Lower leg skin (tissue), 3 donors: Measurements from ENCODE around the gene LGR4.

ENCODE experiments used
- CTCF ChIP-seq, 3 donors: fragments of 450-650 bp; IDR thresholded peaks; one replicate each; pipeline ENCODE4 v1.5.1; 2016; ENCODE audit warnings: antibody characterized with exemption in 3 of 3, mild to moderate bottlenecking in 3 of 3, moderate library complexity in 2 of 3
- POLR2A ChIP-seq, 2 donors: fragments of 450-650 bp; IDR thresholded peaks; one replicate each; pipeline ENCODE4 v1.6.1; 2016 to 2017; ENCODE audit warnings: antibody characterized with exemption in 2 of 2, mild to moderate bottlenecking in 1 of 2, moderate library complexity in 1 of 2

- TF ChIP-seq CTCF (IDR thresholded peaks at IDR 0.05): no peak
- no peak for TF ChIP-seq POLR2A (IDR thresholded peaks at IDR 0.05)
These were observed 10.2 kb upstream of the LGR4 start for GRCh38 chr11:27482793-27483192.
